Progenitor cell of endocrine pancreas (in vitro differentiated cells): ENCODE measurements around the gene GRIK3. TPM values are rescaled to one million over a fixed set of nuclear protein-coding genes. Genes with fewer than 3 reads are reported as not detected.
"Not testable (repeated sequence)": the region's sequence is repeated elsewhere in the genome, so short reads cannot be mapped to it uniquely, and the experiment has no call there.

Source experiments
- DNase-seq: peaks from one replicate; pipeline ENCODE4 v3.0.0; 2021; ENCODE audit warnings: low spot score; ENCODE audit not compliant: unreplicated experiment
- H3K27ac Mint-ChIP-seq: 2 replicates; pipeline ENCODE4 v1.8.0; 2021; ENCODE audit warnings: mild to moderate bottlenecking, moderate library complexity, mixed read lengths
- H3K27me3 Mint-ChIP-seq: 2 replicates; pipeline ENCODE4 v1.8.0; 2021; ENCODE audit warnings: mixed read lengths
- H3K36me3 Mint-ChIP-seq: 2 replicates; pipeline ENCODE4 v1.8.0; 2022; ENCODE audit warnings: mixed read lengths; ENCODE audit not compliant: insufficient read depth
- H3K4me1 Mint-ChIP-seq: 2 replicates; pipeline ENCODE4 v1.8.0; 2021; ENCODE audit warnings: low read depth, mixed read lengths
- H3K4me3 Mint-ChIP-seq: 2 replicates; pipeline ENCODE4 v1.8.0; 2021; ENCODE audit warnings: low read depth, mild to moderate bottlenecking, moderate library complexity, mixed read lengths
- H3K9me3 Mint-ChIP-seq: 2 replicates; pipeline ENCODE4 v1.8.0; 2021; ENCODE audit warnings: low read depth, mixed read lengths
- CTCF ChIP-seq: fragments of 200-600 bp; sonication (generic); IDR thresholded peaks from one replicate; pipeline ENCODE4 v1.5.0; 2021; ENCODE audit warnings: antibody characterized with exemption, mild to moderate bottlenecking; ENCODE audit not compliant: unreplicated experiment
- total RNA-seq: library from RNA; stranded (reverse); gene quantifications from 2 replicates; pipeline ENCODE4 v1.2.1, GENCODE V29; 2021

Gene GRIK3
- total RNA-seq, 1 donor from 2014 or later: 0.41 TPM

GRCh38 chr1:36920801-36921405 lies 113.4 kb downstream of the GRIK3 start:
- DNase-seq: no peak
- no peak for TF ChIP-seq CTCF
- Mint-ChIP-seq H3K4me1 (no peaks in the 10 kb centered on the region), H3K36me3 (no peaks in the 10 kb centered on the region), H3K27me3 (peaks cover 3% of the 10 kb centered on the region), H3K27ac (no peak overlapping the region), H3K4me3 (no peak overlapping the region), H3K9me3 (no peaks in the 10 kb centered on the region)

- Mint-ChIP-seq H3K4me1 (no peaks in the 10 kb centered on the region), H3K36me3 (no peaks in the 10 kb centered on the region), H3K9me3 (peaks cover 2% of the 10 kb centered on the region), H3K4me3 (no peak overlapping the region), H3K27me3 (peaks cover 3% of the 10 kb centered on the region), H3K27ac (peak overlapping the region; percentile 59)
- TF ChIP-seq CTCF: no peak
- DNase-seq: no peak
Measured at GRCh38 chr1:36920371-36920770, 113.9 kb downstream of the GRIK3 start.

GRCh38 chr1:36919491-36920145 lies 114.7 kb downstream of the GRIK3 start:
- H3K27me3 Mint-ChIP-seq: peaks cover 3% of the 10 kb centered on the region
- H3K4me1 Mint-ChIP-seq: no peaks in the 10 kb centered on the region
- peaks cover 2% of the 10 kb centered on the region for H3K9me3 Mint-ChIP-seq
- TF ChIP-seq CTCF: no peak
- no peak for DNase-seq
- H3K27ac Mint-ChIP-seq: no peak overlapping the region
- no peaks in the 10 kb centered on the region for H3K36me3 Mint-ChIP-seq
- H3K4me3 Mint-ChIP-seq: no peak overlapping the region

GRCh38 chr1:36918604-36919003 lies 115.7 kb downstream of the GRIK3 start:
- Mint-ChIP-seq H3K27ac (no peak overlapping the region), H3K36me3 (no peaks in the 10 kb centered on the region), H3K27me3 (peaks cover 10% of the 10 kb centered on the region), H3K9me3 (peaks cover 2% of the 10 kb centered on the region), H3K4me1 (no peaks in the 10 kb centered on the region), H3K4me3 (no peak overlapping the region)
- DNase-seq: no peak
- TF ChIP-seq CTCF: no peak

GRCh38 chr1:36916542-36916941 lies 117.8 kb downstream of the GRIK3 start:
- H3K4me3 Mint-ChIP-seq, H3K9me3 Mint-ChIP-seq, H3K36me3 Mint-ChIP-seq, DNase-seq, H3K4me1 Mint-ChIP-seq, H3K27ac Mint-ChIP-seq: not testable (repeated sequence)
- H3K27me3 Mint-ChIP-seq: peaks cover 14% of the 10 kb centered on the region
